Fibroblast of mammary gland (primary cell): ENCODE results near the gene VPS41.

ENCODE experiments used
- DNase-seq: peaks from one replicate; pipeline ENCODE4 v3.0.0-alpha.2; 2010; ENCODE audit warnings: low read depth
- H3K4me3 ChIP-seq: 2 replicates; pipeline ENCODE4 v1.5.1; 2011; ENCODE audit warnings: low read depth, mild to moderate bottlenecking, low read length, moderate library complexity; ENCODE audit not compliant: control insufficient read depth
- CTCF ChIP-seq: conservative IDR thresholded peaks from 2 replicates; pipeline ENCODE4 v1.5.1; 2011; ENCODE audit warnings: low read depth, low read length, inconsistent platforms; ENCODE audit not compliant: control insufficient read depth, insufficient read depth

VPS41 gene

DNA sequence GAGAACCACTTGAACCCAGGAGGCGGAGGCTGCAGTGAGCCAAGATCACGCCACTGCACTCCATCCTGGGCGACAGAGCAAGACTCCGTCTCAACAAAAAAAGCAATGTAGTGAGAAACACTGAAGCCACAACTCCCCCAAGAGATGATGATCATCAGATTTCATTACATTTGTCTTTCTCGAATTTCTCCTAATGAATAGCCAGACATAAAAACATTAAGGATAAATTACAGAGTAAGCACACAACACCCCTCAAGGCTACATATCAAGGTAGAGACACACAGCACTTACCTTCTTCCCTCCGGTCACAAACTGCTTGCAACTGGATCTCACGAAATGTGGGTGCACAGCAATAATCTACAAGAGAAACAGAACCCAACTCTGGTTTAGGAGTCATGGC, 91.5 kb downstream of the VPS41 start:
- DNase-seq = no peak
- no peak overlapping the region for H3K4me3 ChIP-seq
- no peak for TF ChIP-seq CTCF

- no peak overlapping the region for H3K4me3 ChIP-seq
- TF ChIP-seq CTCF = no peak
- DNase-seq = no peak
Observed at GRCh38 chr7:38813768-38814167, 95.2 kb downstream of the VPS41 start.

DNA sequence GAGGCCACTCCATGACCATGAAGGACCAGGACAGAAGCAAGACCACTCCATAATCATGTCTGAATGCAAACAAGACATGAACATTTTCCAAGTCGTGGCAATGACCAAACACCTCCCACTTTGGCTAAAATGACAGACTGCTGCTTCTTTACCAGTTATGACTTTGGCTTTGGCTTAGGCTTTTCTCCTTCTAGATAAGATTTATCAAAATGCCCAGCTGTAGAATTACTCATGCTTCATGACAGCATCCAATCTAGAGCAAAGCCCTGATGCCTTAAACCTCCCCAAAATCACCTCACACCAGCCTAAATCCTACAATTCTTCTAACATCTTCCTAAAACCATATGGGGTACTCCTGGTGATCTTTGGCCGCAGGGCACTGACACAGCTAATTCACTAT, 102.1 kb downstream of the VPS41 start:
- H3K4me3 ChIP-seq = no peak overlapping the region
- TF ChIP-seq CTCF = no peak
- no peak for DNase-seq

DNA sequence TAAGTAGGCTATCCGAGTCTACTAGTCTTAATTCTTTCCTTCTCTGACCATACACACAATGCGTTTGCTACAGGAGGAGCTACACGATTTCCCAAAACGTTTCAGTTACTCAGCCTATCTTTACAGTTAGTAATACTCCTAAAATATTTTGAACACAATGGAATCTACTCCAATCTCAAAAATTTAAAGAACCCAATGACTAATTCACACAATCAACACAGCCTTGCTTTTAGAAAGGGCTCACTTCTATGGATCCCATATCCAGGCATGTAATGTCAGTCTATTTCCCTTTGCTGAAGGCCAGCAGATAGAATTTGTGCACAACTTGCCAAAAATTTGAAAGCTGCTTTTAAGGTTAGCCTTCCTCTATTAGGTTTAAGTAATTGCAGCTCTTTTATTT, 107.2 kb downstream of the VPS41 start:
- TF ChIP-seq CTCF = no peak
- no peak for DNase-seq
- H3K4me3 ChIP-seq = no peak overlapping the region

DNA sequence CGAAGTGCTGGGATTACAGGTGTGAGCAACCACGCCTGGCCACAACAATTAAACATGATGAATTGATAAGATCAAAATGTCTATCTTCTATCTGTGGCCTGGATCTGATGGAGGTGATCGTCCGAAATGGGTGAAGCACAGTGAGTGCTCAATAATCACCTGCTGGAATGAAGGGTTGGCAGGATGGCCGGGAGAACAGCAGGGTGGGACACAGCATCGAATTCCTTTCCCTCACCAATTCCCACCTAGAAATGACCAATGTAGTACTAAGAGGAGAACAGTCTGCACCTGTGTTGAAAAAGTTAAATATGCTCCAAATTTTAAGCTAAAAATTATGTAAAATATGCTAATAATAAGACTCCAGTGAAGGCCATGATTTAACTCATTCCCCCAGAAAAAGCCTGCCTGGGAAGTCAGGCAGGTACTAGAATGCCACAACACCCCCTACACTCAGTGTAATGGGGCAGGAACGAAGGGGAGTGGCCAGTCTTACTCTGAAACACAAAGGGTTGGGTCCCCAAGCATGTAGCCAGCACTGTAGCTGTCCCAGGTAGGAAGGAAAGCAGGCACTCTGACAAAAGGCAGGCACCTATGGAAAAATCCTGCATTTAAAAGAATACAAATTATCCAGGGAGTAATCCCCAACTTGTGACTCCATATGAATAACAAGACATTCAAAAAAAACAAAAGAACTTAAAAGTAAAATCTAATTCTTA, 110.3 kb downstream of the VPS41 start:
- H3K4me3 ChIP-seq = no peak overlapping the region
- no peak for TF ChIP-seq CTCF
- DNase-seq = no peak

- no peak overlapping the region for H3K4me3 ChIP-seq
- peak; percentile 74 for DNase-seq
- TF ChIP-seq CTCF = peak; percentile 77
Observed at GRCh38 chr7:38796626-38797501, 112.1 kb downstream of the VPS41 start.
